Measurements from ENCODE around the gene TM9SF1. TPM values are rescaled to one million over a fixed set of nuclear protein-coding genes. Genes with fewer than 3 reads are reported as not detected.

TM9SF1 gene
- total RNA-seq, 6 experiments from 2014 or later = 68.1 to 80.4 (median 71.0) TPM

DNA sequence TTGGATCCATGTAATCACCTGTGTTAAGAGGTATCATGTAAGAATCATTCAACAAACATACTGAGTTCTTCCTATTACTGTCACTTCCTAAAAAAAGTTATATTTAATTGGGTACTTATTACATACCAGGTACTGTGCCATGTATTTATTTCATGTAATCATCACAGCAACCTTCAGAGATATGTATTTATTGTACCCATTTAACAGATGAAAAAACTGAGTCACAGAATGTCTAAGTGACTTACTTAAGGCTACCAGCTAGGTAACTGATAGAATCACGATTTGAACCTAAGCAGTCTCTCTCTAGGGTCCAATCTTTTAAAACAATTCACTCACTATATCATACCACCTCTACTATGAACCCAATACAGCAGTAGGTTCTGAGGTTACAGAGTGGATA is 50.8 kb downstream of the TM9SF1 start:
- H3K36me3 Mint-ChIP-seq (ENCODE audit: low read depth) = peaks cover 18% of the 10 kb centered on the region
- peaks cover 11% of the 10 kb centered on the region for H3K27me3 Mint-ChIP-seq (ENCODE audit: insufficient read depth)
- TF ChIP-seq, protein P1, sequence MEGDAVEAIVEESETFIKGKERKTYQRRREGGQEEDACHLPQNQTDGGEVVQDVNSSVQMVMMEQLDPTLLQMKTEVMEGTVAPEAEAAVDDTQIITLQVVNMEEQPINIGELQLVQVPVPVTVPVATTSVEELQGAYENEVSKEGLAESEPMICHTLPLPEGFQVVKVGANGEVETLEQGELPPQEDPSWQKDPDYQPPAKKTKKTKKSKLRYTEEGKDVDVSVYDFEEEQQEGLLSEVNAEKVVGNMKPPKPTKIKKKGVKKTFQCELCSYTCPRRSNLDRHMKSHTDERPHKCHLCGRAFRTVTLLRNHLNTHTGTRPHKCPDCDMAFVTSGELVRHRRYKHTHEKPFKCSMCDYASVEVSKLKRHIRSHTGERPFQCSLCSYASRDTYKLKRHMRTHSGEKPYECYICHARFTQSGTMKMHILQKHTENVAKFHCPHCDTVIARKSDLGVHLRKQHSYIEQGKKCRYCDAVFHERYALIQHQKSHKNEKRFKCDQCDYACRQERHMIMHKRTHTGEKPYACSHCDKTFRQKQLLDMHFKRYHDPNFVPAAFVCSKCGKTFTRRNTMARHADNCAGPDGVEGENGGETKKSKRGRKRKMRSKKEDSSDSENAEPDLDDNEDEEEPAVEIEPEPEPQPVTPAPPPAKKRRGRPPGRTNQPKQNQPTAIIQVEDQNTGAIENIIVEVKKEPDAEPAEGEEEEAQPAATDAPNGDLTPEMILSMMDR (IDR thresholded peaks at IDR 0.05) = no peak
- peak overlapping the region; percentile 50; the same call in 1 of the 2 replicates for H3K4me3 Mint-ChIP-seq
- peaks cover 65% of the 10 kb centered on the region for H3K4me1 Mint-ChIP-seq (ENCODE audit: low read depth)
- H3K27ac Mint-ChIP-seq = peak overlapping the region; percentile 55; the same call in 1 of the 2 replicates
- no peak for DNase-seq
- H3K9me3 Mint-ChIP-seq = no peaks in the 10 kb centered on the region

- Mint-ChIP-seq H3K9me3 (no peaks in the 10 kb centered on the region), H3K27me3 (ENCODE audit: insufficient read depth) (peaks cover 13% of the 10 kb centered on the region), H3K4me1 (ENCODE audit: low read depth) (peaks cover 65% of the 10 kb centered on the region), H3K27ac (peak overlapping the region; percentile 61), H3K4me3 (no peak overlapping the region), H3K36me3 (ENCODE audit: low read depth) (peaks cover 27% of the 10 kb centered on the region)
- TF ChIP-seq, protein P1 (IDR thresholded peaks at IDR 0.05) = no peak
- peak; percentile 21 for DNase-seq
Measured at GRCh38 chr14:24143511-24143910, 51.7 kb downstream of the TM9SF1 start.

- H3K27ac Mint-ChIP-seq = peak within 1 kb of the TSS; percentile 87
- TF ChIP-seq, protein P1 (IDR thresholded peaks at IDR 0.05) = peak; percentile 67
- DNase-seq = peak; percentile 99
- peaks cover 42% of the 10 kb centered on the region for H3K36me3 Mint-ChIP-seq (ENCODE audit: low read depth)
- peaks cover 75% of the 10 kb centered on the region for H3K4me1 Mint-ChIP-seq (ENCODE audit: low read depth)
- H3K4me3 Mint-ChIP-seq = peak within 1 kb of the TSS; percentile 95
- no peaks in the 10 kb centered on the region for H3K9me3 Mint-ChIP-seq
- H3K27me3 Mint-ChIP-seq (ENCODE audit: insufficient read depth) = peaks cover 10% of the 10 kb centered on the region
Measured at GRCh38 chr14:24141097-24141880, 54.0 kb downstream of the TM9SF1 start, which contains the start of gene EMC9. Gene EMC9 (minus strand): TSS chr14:24141591. CDS start chr14:24141304, 287 bp downstream.

GRCh38 chr14:24139272-24139934 is 55.8 kb downstream of the TM9SF1 start:
- TF ChIP-seq, protein P1 (IDR thresholded peaks at IDR 0.05) = no peak; the same call in 1 of the 2 replicates
- peaks cover 40% of the 10 kb centered on the region for H3K36me3 Mint-ChIP-seq (ENCODE audit: low read depth)
- H3K27me3 Mint-ChIP-seq (ENCODE audit: insufficient read depth) = peaks cover 6% of the 10 kb centered on the region
- H3K4me1 Mint-ChIP-seq (ENCODE audit: low read depth) = peaks cover 64% of the 10 kb centered on the region
- H3K9me3 Mint-ChIP-seq = no peaks in the 10 kb centered on the region
- no peak overlapping the region; the same call in 1 of the 2 replicates for H3K27ac Mint-ChIP-seq
- peak overlapping the region; percentile 95 for H3K4me3 Mint-ChIP-seq
- no peak for DNase-seq

Small RNAs within 50 kb of the gene (microRNA-seq; reads per million reads assigned to microRNA genes)
- not detected for gene MIR7703

Other genes with a start within 250 kb of the TM9SF1 start
- gene DHRS4, start 241.7 kb downstream of the TM9SF1 start, total RNA-seq (2021; fragmentation: NEBNext Ultra II Directional; extraction: Animal tissue kit (Norgen Biotek cat#: 25700)) = 10 to 100 TPM; 19.8 to 30.7 (median 24.9) TPM
- gene DHRS4L2, start 206.5 kb downstream of the TM9SF1 start, total RNA-seq (2021; fragmentation: NEBNext Ultra II Directional; extraction: Animal tissue kit (Norgen Biotek cat#: 25700)) = 10 to 100 TPM; 18.8 to 25.4 (median 23.5) TPM
- not detected for gene CARMIL3, start 143.4 kb downstream of the TM9SF1 start, total RNA-seq (2021; fragmentation: NEBNext Ultra II Directional; extraction: Animal tissue kit (Norgen Biotek cat#: 25700))
- not detected for gene CPNE6, start 123.9 kb downstream of the TM9SF1 start, total RNA-seq (2021; fragmentation: NEBNext Ultra II Directional; extraction: Animal tissue kit (Norgen Biotek cat#: 25700))
- 10 to 100 TPM; 19.9 to 27.6 (median 24.0) TPM for gene PCK2, start 101.1 kb downstream of the TM9SF1 start, total RNA-seq (2021; fragmentation: NEBNext Ultra II Directional; extraction: Animal tissue kit (Norgen Biotek cat#: 25700))
- 10 to 100 TPM; 28.1 to 36.3 (median 32.1) TPM for gene DCAF11, start 80.7 kb downstream of the TM9SF1 start, total RNA-seq (2021; fragmentation: NEBNext Ultra II Directional; extraction: Animal tissue kit (Norgen Biotek cat#: 25700))
- under 1 TPM; 0.26 to 0.85 (median 0.49) TPM for gene NRL, start 80.5 kb downstream of the TM9SF1 start, total RNA-seq (2021; fragmentation: NEBNext Ultra II Directional; extraction: Animal tissue kit (Norgen Biotek cat#: 25700))
- not detected for gene FITM1, start 64.8 kb downstream of the TM9SF1 start, total RNA-seq (2021; fragmentation: NEBNext Ultra II Directional; extraction: Animal tissue kit (Norgen Biotek cat#: 25700))
- 100 to 1,000 TPM in 4 of 6 experiments, 10 to 100 TPM in 2; 88.4 to 120 (median 113) TPM for gene PSME1, start 59.2 kb downstream of the TM9SF1 start, total RNA-seq (2021; fragmentation: NEBNext Ultra II Directional; extraction: Animal tissue kit (Norgen Biotek cat#: 25700))
- 10 to 100 TPM; 13.2 to 17.0 (median 15.3) TPM for gene EMC9, start 53.9 kb downstream of the TM9SF1 start, total RNA-seq (2021; fragmentation: NEBNext Ultra II Directional; extraction: Animal tissue kit (Norgen Biotek cat#: 25700))
- gene PSME2, start 48.8 kb downstream of the TM9SF1 start, total RNA-seq (2021; fragmentation: NEBNext Ultra II Directional; extraction: Animal tissue kit (Norgen Biotek cat#: 25700)) = 100 to 1,000 TPM; 108 to 143 (median 136) TPM
- gene RNF31, start 47.9 kb downstream of the TM9SF1 start, total RNA-seq (2021; fragmentation: NEBNext Ultra II Directional; extraction: Animal tissue kit (Norgen Biotek cat#: 25700)) = 10 to 100 TPM; 38.5 to 53.6 (median 47.2) TPM
- gene IRF9, start 34.2 kb downstream of the TM9SF1 start, total RNA-seq (2021; fragmentation: NEBNext Ultra II Directional; extraction: Animal tissue kit (Norgen Biotek cat#: 25700)) = 10 to 100 TPM; 23.6 to 38.8 (median 32.3) TPM
- gene REC8, start 23.4 kb downstream of the TM9SF1 start, total RNA-seq (2021; fragmentation: NEBNext Ultra II Directional; extraction: Animal tissue kit (Norgen Biotek cat#: 25700)) = 1 to 10 TPM; 2.9 to 3.9 (median 3.2) TPM
- gene IPO4, start 6.6 kb downstream of the TM9SF1 start, total RNA-seq (2021; fragmentation: NEBNext Ultra II Directional; extraction: Animal tissue kit (Norgen Biotek cat#: 25700)) = 10 to 100 TPM; 70.4 to 85.2 (median 79.4) TPM
- gene TSSK4, start 10.3 kb upstream of the TM9SF1 start, total RNA-seq (2021; fragmentation: NEBNext Ultra II Directional; extraction: Animal tissue kit (Norgen Biotek cat#: 25700)) = under 1 TPM in 2 of 6 experiments, not detected in 4; 0.16 to 0.45 TPM
- 10 to 100 TPM; 32.4 to 41.1 (median 38.8) TPM for gene CHMP4A, start 18.0 kb upstream of the TM9SF1 start, total RNA-seq (2021; fragmentation: NEBNext Ultra II Directional; extraction: Animal tissue kit (Norgen Biotek cat#: 25700))
- gene MDP1, start 20.6 kb upstream of the TM9SF1 start, total RNA-seq (2021; fragmentation: NEBNext Ultra II Directional; extraction: Animal tissue kit (Norgen Biotek cat#: 25700)) = 10 to 100 TPM in 5 of 6 experiments, 1 to 10 TPM in 1; 9.8 to 14.4 (median 12.3) TPM
- gene NEDD8, start 36.9 kb upstream of the TM9SF1 start, total RNA-seq (2021; fragmentation: NEBNext Ultra II Directional; extraction: Animal tissue kit (Norgen Biotek cat#: 25700)) = 100 to 1,000 TPM; 309 to 401 (median 372) TPM
- gene GMPR2, start 37.5 kb upstream of the TM9SF1 start, total RNA-seq (2021; fragmentation: NEBNext Ultra II Directional; extraction: Animal tissue kit (Norgen Biotek cat#: 25700)) = 10 to 100 TPM; 70.6 to 76.7 (median 73.6) TPM
- gene TINF2, start 47.2 kb upstream of the TM9SF1 start, total RNA-seq (2021; fragmentation: NEBNext Ultra II Directional; extraction: Animal tissue kit (Norgen Biotek cat#: 25700)) = 10 to 100 TPM; 54.2 to 73.4 (median 67.5) TPM
- 1 to 10 TPM in 5 of 6 experiments, under 1 TPM in 1; 0.97 to 2.9 (median 1.3) TPM for gene TGM1, start 67.7 kb upstream of the TM9SF1 start, total RNA-seq (2021; fragmentation: NEBNext Ultra II Directional; extraction: Animal tissue kit (Norgen Biotek cat#: 25700))
- gene RABGGTA, start 76.2 kb upstream of the TM9SF1 start, total RNA-seq (2021; fragmentation: NEBNext Ultra II Directional; extraction: Animal tissue kit (Norgen Biotek cat#: 25700)) = 10 to 100 TPM; 25.4 to 31.4 (median 27.3) TPM
- gene DHRS1, start 104.3 kb upstream of the TM9SF1 start, total RNA-seq (2021; fragmentation: NEBNext Ultra II Directional; extraction: Animal tissue kit (Norgen Biotek cat#: 25700)) = 10 to 100 TPM; 32.9 to 42.2 (median 39.1) TPM
- 10 to 100 TPM; 25.4 to 31.1 (median 28.1) TPM for gene NOP9, start 104.4 kb upstream of the TM9SF1 start, total RNA-seq (2021; fragmentation: NEBNext Ultra II Directional; extraction: Animal tissue kit (Norgen Biotek cat#: 25700))
- gene CIDEB, start 112.5 kb upstream of the TM9SF1 start, total RNA-seq (2021; fragmentation: NEBNext Ultra II Directional; extraction: Animal tissue kit (Norgen Biotek cat#: 25700)) = under 1 TPM in 5 of 6 experiments, not detected in 1; 0.17 to 0.40 (median 0.20) TPM
- gene LTB4R2, start 114.7 kb upstream of the TM9SF1 start, total RNA-seq (2021; fragmentation: NEBNext Ultra II Directional; extraction: Animal tissue kit (Norgen Biotek cat#: 25700)) = 1 to 10 TPM; 2.2 to 3.0 (median 2.3) TPM
- 1 to 10 TPM; 1.5 to 2.9 (median 1.9) TPM for gene LTB4R, start 116.1 kb upstream of the TM9SF1 start, total RNA-seq (2021; fragmentation: NEBNext Ultra II Directional; extraction: Animal tissue kit (Norgen Biotek cat#: 25700))
- under 1 TPM in 3 of 6 experiments, not detected in 3; 0.25 to 0.41 (median 0.34) TPM for gene ADCY4, start 139.6 kb upstream of the TM9SF1 start, total RNA-seq (2021; fragmentation: NEBNext Ultra II Directional; extraction: Animal tissue kit (Norgen Biotek cat#: 25700))
- gene RIPK3, start 144.6 kb upstream of the TM9SF1 start, total RNA-seq (2021; fragmentation: NEBNext Ultra II Directional; extraction: Animal tissue kit (Norgen Biotek cat#: 25700)) = not detected
- 10 to 100 TPM; 73.4 to 81.9 (median 77.2) TPM for gene NFATC4, start 172.7 kb upstream of the TM9SF1 start, total RNA-seq (2021; fragmentation: NEBNext Ultra II Directional; extraction: Animal tissue kit (Norgen Biotek cat#: 25700))
- gene NYNRIN, start 203.6 kb upstream of the TM9SF1 start, total RNA-seq (2021; fragmentation: NEBNext Ultra II Directional; extraction: Animal tissue kit (Norgen Biotek cat#: 25700)) = 1 to 10 TPM; 3.9 to 6.3 (median 4.1) TPM
- gene CBLN3, start 234.2 kb upstream of the TM9SF1 start, total RNA-seq (2021; fragmentation: NEBNext Ultra II Directional; extraction: Animal tissue kit (Norgen Biotek cat#: 25700)) = 1 to 10 TPM; 3.3 to 5.0 (median 3.9) TPM
- 10 to 100 TPM; 25.4 to 29.2 (median 28.0) TPM for gene KHNYN, start 234.5 kb upstream of the TM9SF1 start, total RNA-seq (2021; fragmentation: NEBNext Ultra II Directional; extraction: Animal tissue kit (Norgen Biotek cat#: 25700))
- gene SDR39U1, start 247.3 kb upstream of the TM9SF1 start, total RNA-seq (2021; fragmentation: NEBNext Ultra II Directional; extraction: Animal tissue kit (Norgen Biotek cat#: 25700)) = 10 to 100 TPM; 29.6 to 35.7 (median 31.6) TPM

Data from HFFc6 (cell line).